Measurements from ENCODE around the gene FKBP15.
"Not testable (repeated sequence)": the region's sequence is repeated elsewhere in the genome, so short reads cannot be mapped to it uniquely, and the experiment has no call there.

The FKBP15 gene

GRCh38 chr9:113149561-113149960, 71.5 kb downstream of the FKBP15 start:
- not testable (repeated sequence) for DNase-seq (ENCODE audit: low read depth)

GRCh38 chr9:113148781-113149510, 72.1 kb downstream of the FKBP15 start:
- no peak for DNase-seq (ENCODE audit: low read depth)

GRCh38 chr9:113148372-113148705, 72.7 kb downstream of the FKBP15 start:
- no peak for DNase-seq (ENCODE audit: low read depth)

- no peak for DNase-seq (ENCODE audit: low read depth)
Measured at GRCh38 chr9:113143432-113144227, 77.4 kb downstream of the FKBP15 start.

- DNase-seq (ENCODE audit: low read depth) = not testable (repeated sequence)
Measured at GRCh38 chr9:113140896-113141295, 80.2 kb downstream of the FKBP15 start.

GRCh38 chr9:113139953-113140352, 81.1 kb downstream of the FKBP15 start:
- no peak for DNase-seq (ENCODE audit: low read depth)

- DNase-seq (ENCODE audit: low read depth) = no peak
Measured at GRCh38 chr9:113139225-113139829, 81.8 kb downstream of the FKBP15 start.

- DNase-seq (ENCODE audit: low read depth) = no peak
Measured at GRCh38 chr9:113138760-113139159, 82.3 kb downstream of the FKBP15 start.

- no peak for DNase-seq (ENCODE audit: low read depth)
Measured at GRCh38 chr9:113137196-113138168, 83.6 kb downstream of the FKBP15 start.

- no peak for DNase-seq (ENCODE audit: low read depth)
Measured at GRCh38 chr9:113131689-113132151, 89.4 kb downstream of the FKBP15 start.

GRCh38 chr9:113129884-113130283, 91.2 kb downstream of the FKBP15 start:
- no peak for DNase-seq (ENCODE audit: low read depth)

GRCh38 chr9:113129466-113129865, 91.6 kb downstream of the FKBP15 start:
- no peak for DNase-seq (ENCODE audit: low read depth)

GRCh38 chr9:113125386-113126035, 95.6 kb downstream of the FKBP15 start:
- no peak for DNase-seq (ENCODE audit: low read depth)

- DNase-seq (ENCODE audit: low read depth) = not testable (repeated sequence)
Measured at GRCh38 chr9:113118829-113119228, 102.2 kb downstream of the FKBP15 start.
